Measurements from ENCODE around the gene BPIFB2.

BPIFB2 gene

DNA sequence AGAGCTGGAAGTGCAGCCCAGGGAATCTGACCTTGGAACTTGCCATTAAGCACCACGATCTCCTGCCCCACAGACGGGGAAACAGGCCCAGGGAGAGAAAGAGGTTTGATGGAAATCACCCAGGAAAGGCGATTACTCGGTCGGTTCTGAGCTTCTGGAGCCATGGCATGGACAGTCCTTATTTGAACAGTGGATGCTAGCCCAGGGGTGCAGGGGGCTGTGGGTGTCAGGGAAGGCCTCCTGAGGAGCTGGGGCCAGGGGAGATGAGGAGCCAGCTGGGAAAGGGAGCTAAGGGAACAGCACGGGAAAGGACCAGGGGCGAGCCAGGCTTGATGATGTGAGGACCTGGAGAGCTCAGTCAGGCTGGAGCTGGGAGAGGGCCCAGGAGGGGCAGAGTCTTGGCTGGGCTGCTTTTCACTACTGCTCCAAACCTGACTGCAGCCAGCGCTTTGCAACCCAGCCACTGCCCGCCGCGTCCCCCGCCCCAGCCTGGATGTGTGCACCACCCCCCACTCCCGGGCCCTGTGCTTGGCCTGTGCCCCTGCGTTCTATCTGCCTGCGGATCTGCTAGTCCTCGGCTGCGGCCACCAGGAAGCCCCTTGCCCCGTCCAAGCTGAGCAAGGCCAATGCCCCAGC lies 21.1 kb upstream of the BPIFB2 start:
- DNase-seq = no peak

DNA sequence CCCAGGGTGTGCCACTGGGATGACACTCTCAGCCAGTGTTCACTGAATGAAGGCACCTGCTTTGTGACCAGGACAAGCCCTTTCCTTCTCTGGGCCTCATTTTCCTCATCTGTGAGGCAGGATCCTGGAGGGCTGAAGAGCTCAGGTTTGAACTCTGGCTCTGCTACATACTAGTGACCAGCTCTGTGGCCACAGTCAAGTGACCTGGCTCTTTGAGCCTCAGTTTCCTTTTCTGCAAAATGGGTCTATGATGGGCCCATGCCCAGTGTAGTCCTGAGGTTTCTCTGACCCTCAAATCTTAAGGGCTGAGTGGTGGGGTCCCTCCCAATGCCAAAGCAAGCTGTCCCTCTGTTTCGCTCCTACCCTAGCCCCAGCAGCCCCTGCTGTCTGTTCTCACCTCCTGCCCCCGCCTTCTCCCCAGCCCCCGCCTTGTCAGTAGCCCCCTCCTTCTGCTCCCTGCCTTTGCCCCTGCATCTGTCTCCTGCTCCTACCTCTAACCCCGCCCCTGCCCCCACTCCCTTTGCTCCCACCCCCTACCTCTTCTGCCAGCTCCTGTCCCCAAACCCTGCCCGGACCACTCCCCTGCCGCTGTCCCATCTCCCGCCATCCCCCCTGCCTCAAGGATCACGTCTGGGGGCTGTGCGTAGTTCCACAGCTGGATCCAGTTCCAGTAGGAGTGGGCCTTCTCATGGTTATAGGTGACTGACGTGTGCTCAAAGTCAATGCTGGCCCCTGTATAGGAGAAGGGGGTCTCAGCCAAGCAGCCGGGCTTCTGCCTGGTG lies 20.3 kb upstream of the BPIFB2 start:
- DNase-seq = no peak

DNA sequence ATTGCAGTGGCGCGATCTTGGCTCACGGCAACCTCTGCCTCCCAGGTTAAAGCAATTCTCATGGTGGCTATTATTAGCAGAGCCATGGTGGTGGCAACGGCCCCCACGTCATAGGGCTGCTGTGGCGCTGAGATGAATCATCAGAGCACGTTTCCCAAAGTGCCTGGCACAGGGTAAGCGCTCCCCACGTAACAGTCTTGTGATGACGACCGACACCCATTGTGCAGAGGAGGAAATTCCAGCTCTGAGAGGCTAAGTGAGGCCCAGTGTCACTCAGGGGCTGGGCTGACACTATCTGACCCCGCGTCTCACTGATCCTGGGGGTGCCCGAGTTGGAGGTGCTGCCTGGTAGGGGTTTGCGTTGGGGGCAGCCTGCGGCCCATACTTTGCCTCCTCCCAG lies 19.5 kb upstream of the BPIFB2 start:
- DNase-seq = no peak

DNA sequence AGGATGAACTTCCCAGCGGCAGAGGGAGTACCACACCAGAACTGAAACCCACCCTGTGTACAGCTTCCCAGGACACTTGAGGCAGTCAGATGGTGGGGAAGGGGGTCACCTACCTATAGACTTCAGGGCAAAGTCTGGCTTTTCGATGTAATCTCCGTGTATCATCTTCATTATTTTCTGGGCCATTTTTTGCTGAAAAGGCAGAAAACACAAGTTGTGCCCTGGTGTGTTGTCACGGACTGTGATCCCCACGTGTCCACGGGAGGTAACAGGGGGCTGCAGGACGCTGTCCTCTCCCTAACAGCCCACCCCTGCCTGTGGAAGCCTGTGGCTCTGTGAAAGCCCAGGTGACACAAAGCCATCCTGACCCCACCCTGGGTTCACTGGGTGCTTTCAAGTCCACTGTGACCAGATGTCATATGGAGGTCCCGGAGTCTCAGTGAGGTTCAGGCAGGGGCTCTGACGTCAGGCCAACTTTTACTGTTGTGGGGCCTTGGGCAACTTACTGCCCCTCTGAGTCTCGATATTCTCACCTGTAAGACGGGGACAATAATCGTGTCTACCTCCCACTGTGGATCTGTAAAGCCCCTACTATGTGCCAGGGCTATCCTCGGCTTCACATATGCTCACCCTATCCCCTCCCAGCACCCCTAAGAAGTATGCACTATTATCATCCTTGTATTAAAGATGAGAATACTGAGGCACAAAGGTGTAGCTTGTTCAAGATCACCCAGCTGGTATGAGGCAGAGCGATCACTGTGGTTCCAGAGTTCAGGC lies 17.8 kb upstream of the BPIFB2 start:
- no peak for DNase-seq

DNA sequence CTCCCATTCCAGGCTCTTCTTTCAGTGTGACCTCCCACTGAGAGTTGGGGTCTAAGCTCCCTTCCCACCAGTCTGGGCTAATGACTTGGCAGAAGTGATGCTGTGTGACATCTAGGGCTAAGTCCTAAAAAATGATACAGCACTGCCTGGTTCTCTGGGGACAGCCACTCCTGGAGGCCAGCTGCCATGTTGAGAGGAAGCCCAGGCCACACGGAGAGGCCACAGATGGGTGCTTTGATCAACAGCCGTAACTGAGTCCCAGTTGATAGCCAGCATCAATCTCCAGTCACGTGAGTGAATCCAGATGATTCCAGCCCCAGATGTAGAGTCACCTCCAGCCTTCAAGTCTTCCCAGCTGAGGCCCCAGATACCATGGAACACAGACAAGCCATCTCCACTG lies 17.1 kb upstream of the BPIFB2 start:
- no peak for DNase-seq

GRCh38 chr20:32991383-32991782 lies 16.1 kb upstream of the BPIFB2 start:
- DNase-seq = no peak

GRCh38 chr20:32991792-32992641 lies 15.5 kb upstream of the BPIFB2 start:
- no peak for DNase-seq

DNA sequence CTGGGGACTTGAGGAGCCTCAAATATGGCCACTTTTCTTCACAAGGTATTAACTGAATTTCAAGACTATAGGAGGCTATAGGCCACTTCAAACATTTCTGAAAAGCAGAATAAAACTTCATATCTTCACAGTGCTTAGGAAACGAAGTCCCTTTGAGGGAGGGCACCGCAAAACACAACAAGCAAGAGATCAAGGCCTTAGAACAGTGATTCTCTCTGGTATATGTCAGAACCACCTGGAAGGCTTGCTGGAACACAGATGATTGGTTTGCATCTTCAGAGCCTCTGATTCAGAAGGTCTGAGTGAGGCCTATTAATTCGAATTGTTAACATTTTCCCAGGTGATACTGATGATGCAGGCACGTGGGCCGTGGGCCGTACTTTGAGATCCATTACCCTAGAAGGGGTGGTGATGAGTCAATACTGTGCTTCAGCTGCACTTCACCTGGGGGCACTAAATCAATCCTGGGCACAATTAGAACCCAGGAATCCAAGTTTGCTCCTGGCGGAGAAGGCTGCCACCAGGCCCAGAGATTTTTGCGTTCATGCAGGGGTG lies 13.9 kb upstream of the BPIFB2 start:
- DNase-seq = no peak

- no peak for DNase-seq
Observed at GRCh38 chr20:32995802-32996201, 11.7 kb upstream of the BPIFB2 start.

- DNase-seq = no peak
Observed at GRCh38 chr20:32997431-32997830, 10.1 kb upstream of the BPIFB2 start.

DNA sequence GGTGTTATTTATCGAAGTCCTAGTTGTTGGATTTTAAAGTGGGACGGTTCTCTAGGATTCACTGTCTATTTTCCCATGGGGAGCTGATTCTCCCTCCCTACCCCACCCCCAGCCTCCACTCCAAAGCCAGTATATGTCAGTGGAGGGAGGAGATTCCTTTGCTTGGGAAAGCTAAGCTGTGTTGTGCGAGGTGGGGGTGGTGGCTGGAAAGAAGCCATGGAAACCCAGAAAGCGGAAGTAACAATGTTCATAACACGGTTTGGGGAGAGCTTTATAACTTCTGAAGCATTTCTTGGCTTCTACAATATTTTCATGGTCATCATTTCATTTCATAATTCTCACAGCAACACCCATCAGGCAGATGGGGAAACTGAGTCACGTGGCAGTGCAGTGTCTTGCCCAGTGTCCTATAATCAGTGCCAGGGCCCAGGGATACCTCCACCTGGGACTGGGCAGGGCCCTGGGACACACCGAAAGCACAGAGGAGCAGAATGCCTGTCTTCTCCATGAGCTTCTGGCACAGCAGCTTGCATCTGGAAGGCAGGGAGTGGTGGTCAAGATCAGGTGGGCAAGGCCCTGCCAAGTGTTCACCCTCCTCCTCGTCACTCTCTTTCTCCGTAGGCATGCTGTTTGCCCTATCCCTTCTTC lies 7.8 kb upstream of the BPIFB2 start:
- DNase-seq = no peak

DNA sequence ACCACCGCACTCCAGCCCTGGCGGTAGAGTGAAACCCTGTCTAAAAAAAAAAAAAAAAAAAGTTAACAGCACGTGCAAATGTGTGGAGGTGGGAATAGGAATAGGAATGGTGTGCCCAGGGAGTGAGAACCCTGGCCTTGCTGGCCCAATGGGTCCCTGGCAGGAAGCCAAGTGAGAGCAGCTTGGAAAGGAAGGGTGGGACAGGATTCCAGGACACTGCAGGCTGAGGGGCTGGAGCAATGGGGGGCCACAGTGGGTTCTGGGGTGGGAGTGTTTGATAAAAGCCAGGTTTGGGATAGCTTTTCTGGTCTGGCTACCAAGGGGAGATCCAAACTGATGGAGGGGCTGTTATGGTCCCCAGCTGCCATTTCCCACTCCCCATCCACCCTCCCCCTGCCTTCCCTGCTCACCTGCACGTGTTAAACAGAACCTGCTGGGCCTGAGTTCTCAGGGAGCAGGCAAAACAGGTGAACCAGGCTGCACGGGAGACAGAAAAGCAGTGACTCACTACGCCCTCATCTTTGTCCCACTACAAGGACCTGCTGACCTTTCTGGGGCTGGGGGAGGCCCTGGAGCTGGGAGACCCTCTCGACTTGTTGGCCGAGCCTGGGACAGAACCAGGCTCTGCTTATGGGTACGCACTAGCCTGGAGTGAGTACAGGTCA lies 6.6 kb upstream of the BPIFB2 start:
- no peak for DNase-seq

DNA sequence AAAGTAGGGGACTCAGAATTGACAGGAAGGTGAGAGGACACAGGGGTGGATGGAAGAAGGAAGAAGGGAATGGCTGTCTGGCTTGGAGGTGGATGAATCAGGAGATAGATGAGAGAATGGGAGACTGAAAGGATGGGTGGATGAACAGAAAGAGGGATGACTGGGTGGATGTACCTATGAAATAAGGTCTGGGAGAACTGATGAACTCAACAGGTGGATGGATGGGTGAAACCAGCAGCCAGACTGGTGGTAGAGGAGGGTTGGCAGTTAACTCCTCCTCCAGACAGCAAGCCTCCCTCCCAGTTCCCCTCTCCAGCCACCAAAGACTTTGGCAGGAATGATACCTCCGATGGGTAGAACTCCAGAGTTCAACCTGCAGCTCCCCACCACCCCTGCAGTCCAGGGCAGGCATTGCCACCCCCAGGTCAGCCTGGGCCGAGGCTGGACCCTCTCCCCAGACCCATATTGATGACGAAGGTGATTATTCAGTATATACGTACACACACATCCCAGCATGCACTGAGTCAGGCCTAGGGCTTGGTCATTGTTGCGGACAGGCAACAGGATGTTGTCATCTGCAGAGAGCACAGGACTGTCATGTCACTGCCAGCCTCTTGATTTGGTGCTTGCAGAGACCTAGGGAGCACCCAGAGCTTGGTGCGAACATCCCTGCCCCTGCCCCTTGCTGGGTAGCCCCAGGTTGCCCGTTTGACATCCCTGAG lies 5.3 kb upstream of the BPIFB2 start:
- no peak for DNase-seq

- DNase-seq = no peak
Observed at GRCh38 chr20:33004141-33004751, 3.3 kb upstream of the BPIFB2 start, which contains the start of gene SUN5. SUN5 (minus strand) TSS chr20:33004433; CDS start chr20:33004340, 93 bp downstream.

DNA sequence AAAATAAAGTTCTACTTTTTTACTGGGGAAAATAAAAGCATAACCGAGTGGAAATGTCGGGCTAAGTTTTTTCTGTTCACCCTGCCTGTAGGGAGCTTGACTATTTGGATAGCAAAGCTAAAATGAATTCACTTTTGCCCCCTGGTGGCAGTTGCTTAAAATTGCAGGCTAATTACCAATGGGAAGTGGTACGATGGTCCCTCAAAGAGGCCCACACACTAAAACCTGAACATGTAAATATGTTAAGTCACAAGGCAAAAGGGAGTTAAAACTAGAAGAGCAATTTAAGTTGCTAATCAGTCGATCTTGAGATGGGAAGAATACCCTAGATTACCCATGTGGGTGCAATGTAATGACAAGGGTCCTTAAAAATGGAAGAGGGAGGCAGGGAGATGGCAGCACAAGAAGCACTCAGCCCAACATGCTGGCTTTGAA lies 2.4 kb upstream of the BPIFB2 start:
- DNase-seq = no peak

- peak; percentile 77 for DNase-seq
Observed at GRCh38 chr20:33005908-33006775, 1.4 kb upstream of the BPIFB2 start.

DNA sequence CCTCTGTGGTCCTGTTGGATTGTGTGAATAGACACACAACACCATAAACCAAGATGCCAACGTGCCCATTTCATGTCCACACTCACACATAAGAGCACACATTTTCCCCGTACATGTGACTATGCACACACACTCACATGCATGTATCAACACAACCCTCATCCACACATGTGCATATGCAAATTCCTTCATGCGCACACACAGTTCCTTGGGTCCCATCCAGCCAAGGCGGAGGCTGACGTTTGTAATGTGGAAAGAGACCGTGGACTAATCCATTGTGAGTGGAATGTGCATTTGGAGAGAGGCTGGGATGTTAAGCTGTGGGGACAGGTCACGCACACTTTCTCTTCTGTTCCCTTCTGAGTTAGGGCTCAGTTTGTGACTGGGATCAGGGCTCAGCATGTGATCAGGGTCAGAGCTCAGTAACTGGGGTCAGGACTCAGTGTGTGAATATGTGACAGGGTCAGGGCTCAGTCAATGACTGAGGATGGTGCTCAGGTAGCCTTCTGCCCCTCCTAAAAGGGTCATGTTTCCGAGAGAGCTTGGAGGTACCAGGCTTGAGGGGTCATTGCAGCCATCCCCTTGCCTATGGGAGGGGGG lies 628 bp upstream of the BPIFB2 start:
- no peak for DNase-seq

DNA sequence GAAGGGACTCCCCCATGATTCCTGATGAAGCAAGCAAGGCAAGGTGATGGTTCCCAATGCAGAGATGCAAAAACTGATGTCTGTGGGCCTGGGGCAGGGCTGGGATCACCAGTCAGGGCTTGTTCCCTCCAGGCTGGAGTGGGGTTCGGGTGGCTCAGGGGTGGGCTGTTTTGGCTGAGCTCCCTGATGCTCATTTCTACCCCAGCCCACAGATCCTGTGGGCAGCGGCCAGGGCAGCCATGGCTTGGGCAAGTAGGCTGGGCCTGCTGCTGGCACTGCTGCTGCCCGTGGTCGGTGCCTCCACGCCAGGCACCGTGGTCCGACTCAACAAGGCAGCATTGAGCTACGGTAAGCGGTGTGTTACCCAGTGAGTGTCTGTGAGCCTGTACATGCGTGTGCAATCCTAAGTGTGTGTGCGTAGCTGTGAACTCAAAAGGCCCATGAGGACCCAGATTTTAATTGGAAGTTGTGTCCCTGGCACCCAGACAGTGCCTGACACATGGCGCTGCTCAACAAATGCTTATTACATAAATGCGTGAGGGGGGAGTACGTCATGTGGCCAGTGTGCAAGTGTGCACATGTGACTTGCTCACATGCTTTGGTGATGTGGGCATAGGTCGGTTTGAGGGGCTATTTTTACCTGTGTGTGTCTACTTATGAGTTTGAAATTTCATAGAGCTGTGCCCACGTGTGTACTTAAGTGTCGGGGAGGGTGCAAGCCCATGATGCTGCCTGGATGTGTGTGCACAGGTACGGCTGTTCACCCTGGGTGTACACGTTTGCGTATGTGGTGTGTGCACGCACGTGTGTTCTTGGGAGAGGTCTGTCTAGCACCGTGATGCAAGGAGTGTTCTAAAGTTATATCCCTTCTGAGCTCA lies 1.1 kb downstream of the BPIFB2 start:
- DNase-seq = peak; percentile 5

Data from NCI-H2029 (cell line).